HAP-1 (cell line): ENCODE measurements around the gene COQ10B.
A peak's percentile ranks its signal among the peaks of the same experiment; 100 is the strongest.
"Not testable (repeated sequence)": the region's sequence is repeated elsewhere in the genome, so short reads cannot be mapped to it uniquely, and the experiment has no call there.

Experiments used
- DNase-seq, 2 experiments: peaks; one replicate each; pipeline ENCODE4 v3.0.0-alpha.2; 2016 to 2020; ENCODE audit warnings: low spot score in 2 of 2
- H3K27me3 ChIP-seq: fragments of 250-450 bp; sonication (Bioruptor Pico); 2 replicates; pipeline ENCODE4 v1.5.1; 2020; ENCODE audit warnings: low read depth, mild to moderate bottlenecking, moderate library complexity
- H3K36me3 ChIP-seq: fragments of 250-450 bp; sonication (Bioruptor Pico); replicated peaks from 2 replicates; pipeline ENCODE4 v1.5.1; 2020; ENCODE audit warnings: mild to moderate bottlenecking
- H3K4me1 ChIP-seq: fragments of 250-450 bp; sonication (Bioruptor Pico); 2 replicates; pipeline ENCODE4 v1.5.1; 2020; ENCODE audit warnings: mild to moderate bottlenecking
- H3K4me3 ChIP-seq: fragments of 250-450 bp; sonication (Bioruptor Pico); 2 replicates; pipeline ENCODE4 v1.5.1; 2020; ENCODE audit warnings: mild to moderate bottlenecking, moderate library complexity
- H3K9me3 ChIP-seq: fragments of 250-450 bp; sonication (Bioruptor Pico); 2 replicates; pipeline ENCODE4 v1.5.1; 2020; ENCODE audit warnings: mild to moderate bottlenecking, moderate library complexity
- in situ Hi-C: fragments of 300-500 bp; cut with MboI; formaldehyde crosslinking; loops from 3 replicates; pipeline ENCODE4 v1.14.3; 2020; ENCODE audit warnings: low sequenced_read_pairs, inconsistent platforms, mixed read lengths

The COQ10B gene

GRCh38 chr2:197434541-197435513, 18.5 kb upstream of the COQ10B start, which contains the start of gene SF3B1:
TSS of gene SF3B1 (minus strand) at chr2:197435028. CDS start at chr2:197434999, 29 bp downstream.
- Histone ChIP-seq H3K9me3 (no peaks in the 10 kb centered on the region), H3K27me3 (no peaks in the 10 kb centered on the region), H3K36me3 (peaks cover under 1% of the 10 kb centered on the region; the same call in 1 of the 2 replicates), H3K4me3 (peak within 1 kb of the TSS; percentile 98), H3K4me1 (peaks cover 15% of the 10 kb centered on the region)
- peak; percentile 94 to 99 for DNase-seq
- in situ Hi-C loops = loop anchor here (10.0 kb wide), 1 partner anchor 270 kb away; the partner anchor contains the start of gene MARS2

GRCh38 chr2:197435598-197436420, 17.5 kb upstream of the COQ10B start:
- Histone ChIP-seq H3K9me3 (no peaks in the 10 kb centered on the region), H3K4me3 (peak overlapping the region; percentile 98), H3K4me1 (peaks cover 15% of the 10 kb centered on the region), H3K27me3 (no peaks in the 10 kb centered on the region), H3K36me3 (no peaks in the 10 kb centered on the region; the same call in 1 of the 2 replicates)
- in situ Hi-C loops = loop anchor here (10.0 kb wide), 1 partner anchor 269 kb away; the partner anchor contains the start of gene MARS2
- DNase-seq = no peak

- Histone ChIP-seq H3K4me1 (peaks cover 10% of the 10 kb centered on the region), H3K36me3 (no peaks in the 10 kb centered on the region; the same call in 1 of the 2 replicates), H3K4me3 (no peak overlapping the region), H3K27me3 (no peaks in the 10 kb centered on the region), H3K9me3 (no peaks in the 10 kb centered on the region)
- DNase-seq = no peak
- in situ Hi-C loops = loop anchor here (10.0 kb wide), 1 partner anchor 267 kb away; the partner anchor contains the start of gene MARS2
Measured at GRCh38 chr2:197437380-197437779, 16.0 kb upstream of the COQ10B start.

GRCh38 chr2:197442857-197443256, 10.5 kb upstream of the COQ10B start:
- DNase-seq = no peak
- Histone ChIP-seq H3K36me3 (no peaks in the 10 kb centered on the region), H3K4me3 (no peak overlapping the region), H3K4me1 (no peaks in the 10 kb centered on the region), H3K9me3 (no peaks in the 10 kb centered on the region), H3K27me3 (no peaks in the 10 kb centered on the region)
- in situ Hi-C loops = no loop called here

GRCh38 chr2:197445746-197446145, 7.6 kb upstream of the COQ10B start:
- in situ Hi-C loops = no loop called here
- H3K4me1 ChIP-seq = no peaks in the 10 kb centered on the region
- no peaks in the 10 kb centered on the region for H3K27me3 ChIP-seq
- no peaks in the 10 kb centered on the region for H3K36me3 ChIP-seq
- H3K9me3 ChIP-seq = no peaks in the 10 kb centered on the region
- no peak overlapping the region for H3K4me3 ChIP-seq
- no peak for DNase-seq

- in situ Hi-C loops = no loop called here
- H3K27me3 ChIP-seq = no peaks in the 10 kb centered on the region
- H3K9me3 ChIP-seq = no peaks in the 10 kb centered on the region
- no peak for DNase-seq
- no peak overlapping the region for H3K4me3 ChIP-seq
- no peaks in the 10 kb centered on the region for H3K4me1 ChIP-seq
- no peaks in the 10 kb centered on the region for H3K36me3 ChIP-seq
Measured at GRCh38 chr2:197446844-197447243, 6.5 kb upstream of the COQ10B start.

- Histone ChIP-seq H3K27me3 (no peaks in the 10 kb centered on the region), H3K4me3 (no peak overlapping the region), H3K36me3 (no peaks in the 10 kb centered on the region), H3K4me1 (peaks cover 11% of the 10 kb centered on the region), H3K9me3 (no peaks in the 10 kb centered on the region)
- in situ Hi-C loops = no loop called here
- DNase-seq = no peak
Measured at GRCh38 chr2:197450465-197450864, 2.9 kb upstream of the COQ10B start.

- H3K9me3 ChIP-seq, in situ Hi-C loops, H3K4me3 ChIP-seq, H3K36me3 ChIP-seq, H3K27me3 ChIP-seq: not testable (repeated sequence)
- DNase-seq = peak in 1 of 2 experiments; percentile 17
- peaks cover 11% of the 10 kb centered on the region for H3K4me1 ChIP-seq
Measured at GRCh38 chr2:197450935-197451358, 2.4 kb upstream of the COQ10B start.

- DNase-seq = no peak
- peaks cover 11% of the 10 kb centered on the region for H3K4me1 ChIP-seq
- H3K27me3 ChIP-seq = no peaks in the 10 kb centered on the region
- in situ Hi-C loops = no loop called here
- no peaks in the 10 kb centered on the region for H3K36me3 ChIP-seq
- H3K4me3 ChIP-seq = peak overlapping the region; percentile 90
- no peaks in the 10 kb centered on the region for H3K9me3 ChIP-seq
Measured at GRCh38 chr2:197452754-197453122, 614 bp upstream of the COQ10B start.

- peak; percentile 67 to 70 for DNase-seq
- H3K4me1 ChIP-seq = peaks cover 11% of the 10 kb centered on the region
- peak overlapping the region; percentile 90 for H3K4me3 ChIP-seq
- in situ Hi-C loops = no loop called here
- no peaks in the 10 kb centered on the region for H3K27me3 ChIP-seq
- no peaks in the 10 kb centered on the region for H3K9me3 ChIP-seq
- H3K36me3 ChIP-seq = no peaks in the 10 kb centered on the region
Measured at GRCh38 chr2:197453914-197454398, 604 bp downstream of the COQ10B start.

GRCh38 chr2:197454923-197455322, 1.6 kb downstream of the COQ10B start:
- H3K4me1 ChIP-seq = peaks cover 11% of the 10 kb centered on the region
- DNase-seq = no peak
- peak overlapping the region; percentile 90 for H3K4me3 ChIP-seq
- no peaks in the 10 kb centered on the region for H3K9me3 ChIP-seq
- no peaks in the 10 kb centered on the region for H3K27me3 ChIP-seq
- in situ Hi-C loops = no loop called here
- no peaks in the 10 kb centered on the region for H3K36me3 ChIP-seq

GRCh38 chr2:197455428-197455827, 2.1 kb downstream of the COQ10B start:
- Histone ChIP-seq H3K4me1 (peaks cover 11% of the 10 kb centered on the region), H3K4me3 (no peak overlapping the region), H3K36me3 (peaks cover 2% of the 10 kb centered on the region), H3K27me3 (no peaks in the 10 kb centered on the region), H3K9me3 (no peaks in the 10 kb centered on the region)
- no peak for DNase-seq
- in situ Hi-C loops = no loop called here

- DNase-seq = no peak
Measured at GRCh38 chr2:197460649-197461048, 7.3 kb downstream of the COQ10B start.

More at GRCh38 chr2:197460649-197461048, 7.3 kb downstream of the COQ10B start:
- Histone ChIP-seq H3K9me3 (no peaks in the 10 kb centered on the region), H3K4me1 (no peaks in the 10 kb centered on the region), H3K4me3 (no peak overlapping the region), H3K36me3 (peaks cover 21% of the 10 kb centered on the region), H3K27me3 (no peaks in the 10 kb centered on the region)
- in situ Hi-C loops = no loop called here
